ENCODE data around the gene GSG1L.

The GSG1L gene

DNA sequence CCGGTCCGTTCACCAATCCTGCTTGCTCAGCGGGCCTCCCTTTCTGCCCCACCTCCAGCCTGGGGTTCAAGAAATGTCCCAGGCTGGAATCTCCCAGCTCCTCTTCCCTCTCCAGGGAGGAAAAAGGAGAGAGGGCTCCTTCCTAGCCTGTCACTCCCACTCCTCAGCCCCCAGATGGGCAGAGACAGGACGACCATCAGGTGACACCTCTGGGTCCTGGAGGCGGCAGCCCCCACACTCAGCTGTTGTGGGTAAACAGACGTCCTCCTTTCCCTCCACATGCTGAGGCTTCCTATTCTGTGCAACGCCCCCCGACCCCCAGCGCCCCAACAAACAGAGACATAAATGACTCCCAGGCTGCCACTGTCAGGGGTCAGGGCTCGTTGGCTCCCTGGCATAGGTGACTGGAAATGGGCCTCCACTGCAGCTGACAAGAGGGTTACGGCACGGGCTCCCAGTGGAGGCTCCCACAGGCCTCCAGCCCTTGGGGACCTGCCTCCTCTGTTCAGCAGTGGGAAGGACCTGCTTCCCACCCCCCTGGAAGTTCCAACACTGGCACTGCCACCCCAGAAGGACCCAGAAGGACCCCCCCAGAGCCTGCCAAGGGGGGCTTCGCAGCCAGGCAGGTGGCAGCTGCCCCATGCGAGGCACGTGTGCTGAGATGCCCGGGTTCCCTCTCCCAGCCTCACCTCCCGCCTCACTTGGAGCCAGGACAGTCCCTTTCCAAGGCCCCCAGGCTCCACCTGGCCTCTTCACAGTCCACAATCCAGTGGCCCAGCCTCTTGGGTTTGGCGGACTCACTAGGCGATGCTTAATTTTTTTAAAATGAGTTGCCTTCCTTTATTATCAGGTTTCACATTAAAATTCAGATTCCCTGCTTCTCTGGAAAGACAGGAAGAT is 281.3 kb downstream of the GSG1L start:
- DNase-seq, result no peak

GRCh38 chr16:27781195-27781524 is 282.4 kb downstream of the GSG1L start:
- DNase-seq, result no peak

DNA sequence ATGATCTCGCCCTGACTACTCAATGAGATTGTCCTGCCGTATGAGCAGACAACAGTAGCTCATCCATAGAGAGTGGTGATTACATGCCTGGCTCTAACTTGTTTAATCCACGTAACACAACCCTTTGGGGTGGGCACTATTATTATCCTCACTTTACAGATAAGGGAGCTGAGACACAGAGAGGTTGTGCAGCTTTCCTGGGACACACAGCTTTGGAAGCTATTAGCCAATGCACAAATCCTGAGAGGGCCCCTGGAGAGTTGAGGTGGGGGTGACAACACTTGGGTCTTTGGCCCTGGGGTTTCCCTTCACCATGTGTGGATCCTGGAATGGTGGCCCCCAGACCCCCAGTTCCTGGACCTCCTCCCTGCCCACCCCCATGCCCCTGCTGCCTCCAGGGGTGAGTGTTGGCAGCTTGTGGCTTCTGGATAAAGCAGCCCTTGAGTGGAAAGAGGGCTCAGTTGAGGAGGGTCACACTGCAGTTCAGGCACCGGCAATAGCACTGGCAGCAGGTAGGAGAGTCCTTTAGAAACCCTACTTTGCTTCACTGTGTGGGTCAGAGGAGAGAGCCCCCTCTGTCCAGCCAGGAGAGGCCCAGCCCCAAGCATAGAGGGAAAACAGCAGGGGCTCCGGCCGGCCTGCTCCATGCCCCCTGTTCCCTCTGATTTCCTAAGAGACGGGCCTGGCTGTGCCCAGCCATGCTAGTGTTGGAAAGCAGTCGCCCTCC is 282.9 kb downstream of the GSG1L start:
- no peak for DNase-seq

DNA sequence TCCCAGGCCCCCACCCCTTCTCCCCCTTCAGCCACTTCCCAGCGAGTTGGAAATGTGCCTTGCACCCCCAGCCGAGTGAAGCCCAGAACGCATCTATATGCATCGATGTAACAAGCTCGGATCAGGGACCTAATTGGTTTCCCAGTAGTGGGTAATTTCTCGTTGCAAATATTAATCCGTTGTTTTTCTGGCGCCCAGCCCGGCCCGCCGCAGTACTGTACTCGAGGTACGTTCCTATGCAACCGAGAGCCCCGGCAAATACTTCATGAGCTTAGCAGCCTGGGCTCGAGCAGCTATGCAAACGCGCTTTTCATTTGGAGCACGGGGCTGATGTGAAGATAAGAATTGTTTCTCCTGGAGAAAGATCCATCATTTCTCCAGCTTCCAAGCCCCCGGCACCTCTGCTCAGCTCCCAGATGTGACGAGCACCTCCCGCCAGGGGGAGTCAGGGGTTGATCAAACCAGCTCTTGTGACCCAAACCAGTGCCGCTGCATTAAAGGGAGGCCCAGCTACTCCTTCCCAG is 283.8 kb downstream of the GSG1L start:
- DNase-seq, result no peak

DNA sequence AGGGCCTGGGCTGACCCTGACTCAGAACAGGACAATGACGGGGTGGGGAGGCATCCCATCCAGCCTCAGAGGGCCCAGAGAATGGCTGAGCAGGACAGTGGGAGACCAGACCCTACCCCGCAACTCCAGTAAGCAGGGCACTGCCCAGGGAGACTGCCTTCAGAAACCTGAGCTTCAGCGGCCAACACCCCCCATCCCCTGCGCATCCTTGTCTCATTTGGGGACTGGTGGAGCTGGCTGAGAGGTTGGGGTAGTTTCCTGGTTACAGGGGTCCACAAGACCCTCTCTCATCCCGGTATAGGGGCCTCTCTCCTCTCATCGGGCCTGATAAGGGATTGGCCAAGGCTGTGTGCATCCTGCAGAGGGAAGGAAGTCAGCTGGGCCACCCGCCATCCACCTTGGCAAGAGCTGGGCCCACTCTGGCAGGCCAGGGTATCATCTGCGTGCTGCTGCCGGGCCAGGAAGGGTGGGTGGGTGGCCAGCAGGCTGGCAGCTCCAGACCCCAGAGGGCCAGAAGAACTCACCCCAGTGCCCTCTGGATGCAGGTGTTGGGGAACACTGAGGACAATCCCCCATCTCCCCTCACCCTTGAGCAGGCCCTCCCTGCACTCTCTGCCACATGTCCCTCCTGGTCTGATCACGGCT is 284.5 kb downstream of the GSG1L start:
- DNase-seq, result no peak

DNA sequence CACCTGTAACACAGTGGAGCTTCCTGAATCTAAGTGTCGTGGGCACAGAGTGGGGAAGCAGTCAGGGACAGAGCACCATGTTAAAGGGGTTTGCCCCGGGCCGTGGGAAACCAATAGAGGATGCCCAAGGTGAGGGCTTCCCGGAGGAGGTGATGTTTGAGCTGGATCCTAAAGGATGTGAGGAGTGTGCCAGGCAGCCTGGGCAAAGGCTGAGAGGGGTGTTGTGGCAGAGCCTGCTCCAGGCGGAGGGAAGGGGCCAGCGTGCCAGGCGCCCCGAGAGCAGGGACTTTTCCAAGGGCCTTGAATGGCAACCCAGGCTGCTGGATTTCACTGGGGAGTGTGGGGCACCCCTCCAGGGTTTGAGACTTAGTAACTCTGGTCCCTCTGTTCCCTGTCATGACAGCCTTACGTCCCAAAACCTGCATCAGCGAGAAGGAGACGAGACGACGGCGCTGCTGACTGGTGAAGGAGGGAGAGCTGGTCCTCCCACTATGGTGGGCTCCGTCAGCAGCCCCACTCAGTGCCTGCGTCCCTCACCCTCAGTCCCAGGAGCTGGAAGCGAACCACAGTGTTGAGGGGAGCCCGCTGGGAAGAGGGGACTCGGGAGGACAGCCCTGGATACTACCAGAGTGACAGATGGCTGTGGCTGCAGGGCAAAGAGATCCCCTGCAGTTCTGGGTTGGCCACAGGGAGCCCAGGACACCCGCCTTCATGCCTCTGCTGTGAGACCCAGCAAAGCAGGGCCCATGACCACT is 285.2 kb downstream of the GSG1L start:
- no peak for DNase-seq

- no peak for DNase-seq
Observed at GRCh38 chr16:27777527-27777926, 286.0 kb downstream of the GSG1L start.

- no peak for DNase-seq
Observed at GRCh38 chr16:27776556-27777225, 286.8 kb downstream of the GSG1L start.

DNA sequence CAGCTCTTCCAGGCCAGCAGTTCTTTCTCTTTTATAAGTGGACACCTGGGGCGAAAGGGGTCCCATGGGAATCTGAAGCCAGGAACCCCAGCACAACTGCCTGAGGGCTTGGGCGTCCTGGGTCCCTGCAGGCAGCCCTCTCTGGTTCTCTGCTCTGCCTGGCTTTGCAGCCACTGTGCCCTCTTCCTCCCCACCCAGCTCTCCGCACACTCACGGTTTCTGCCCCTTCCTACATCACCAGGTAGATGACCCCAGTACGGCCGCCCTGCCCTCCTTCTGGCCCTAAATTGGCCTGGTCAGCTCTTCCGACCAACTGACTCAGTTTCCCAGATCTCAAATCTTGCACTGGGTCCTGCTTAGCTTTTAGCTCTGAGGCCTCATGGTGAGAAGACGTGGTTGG is 288.3 kb downstream of the GSG1L start:
- DNase-seq, result no peak

GRCh38 chr16:27774779-27775178 is 288.7 kb downstream of the GSG1L start:
- no peak for DNase-seq

DNA sequence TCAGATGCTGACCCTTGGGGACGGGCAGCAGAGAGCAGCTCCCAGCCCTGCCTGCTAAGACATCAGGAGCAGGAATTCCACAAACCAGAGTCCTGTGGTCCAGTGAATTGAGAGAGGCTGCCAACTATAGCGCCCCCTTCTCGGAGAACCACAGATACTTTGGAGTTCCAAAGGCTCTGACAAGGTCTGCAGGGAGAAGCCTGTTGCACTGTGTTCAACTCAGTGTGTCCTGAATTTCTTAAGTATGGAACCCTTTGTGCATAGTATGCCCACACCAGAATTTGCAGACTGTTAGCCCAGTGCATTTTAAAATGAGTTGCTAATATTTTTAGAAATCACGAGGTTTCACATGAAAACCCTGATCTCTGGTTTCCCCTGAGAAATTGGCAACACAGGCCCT is 290.2 kb downstream of the GSG1L start:
- no peak for DNase-seq

GRCh38 chr16:27772093-27772825 is 291.3 kb downstream of the GSG1L start:
- no peak for DNase-seq

- DNase-seq, result no peak
Observed at GRCh38 chr16:27771201-27771910, 292.2 kb downstream of the GSG1L start.

DNA sequence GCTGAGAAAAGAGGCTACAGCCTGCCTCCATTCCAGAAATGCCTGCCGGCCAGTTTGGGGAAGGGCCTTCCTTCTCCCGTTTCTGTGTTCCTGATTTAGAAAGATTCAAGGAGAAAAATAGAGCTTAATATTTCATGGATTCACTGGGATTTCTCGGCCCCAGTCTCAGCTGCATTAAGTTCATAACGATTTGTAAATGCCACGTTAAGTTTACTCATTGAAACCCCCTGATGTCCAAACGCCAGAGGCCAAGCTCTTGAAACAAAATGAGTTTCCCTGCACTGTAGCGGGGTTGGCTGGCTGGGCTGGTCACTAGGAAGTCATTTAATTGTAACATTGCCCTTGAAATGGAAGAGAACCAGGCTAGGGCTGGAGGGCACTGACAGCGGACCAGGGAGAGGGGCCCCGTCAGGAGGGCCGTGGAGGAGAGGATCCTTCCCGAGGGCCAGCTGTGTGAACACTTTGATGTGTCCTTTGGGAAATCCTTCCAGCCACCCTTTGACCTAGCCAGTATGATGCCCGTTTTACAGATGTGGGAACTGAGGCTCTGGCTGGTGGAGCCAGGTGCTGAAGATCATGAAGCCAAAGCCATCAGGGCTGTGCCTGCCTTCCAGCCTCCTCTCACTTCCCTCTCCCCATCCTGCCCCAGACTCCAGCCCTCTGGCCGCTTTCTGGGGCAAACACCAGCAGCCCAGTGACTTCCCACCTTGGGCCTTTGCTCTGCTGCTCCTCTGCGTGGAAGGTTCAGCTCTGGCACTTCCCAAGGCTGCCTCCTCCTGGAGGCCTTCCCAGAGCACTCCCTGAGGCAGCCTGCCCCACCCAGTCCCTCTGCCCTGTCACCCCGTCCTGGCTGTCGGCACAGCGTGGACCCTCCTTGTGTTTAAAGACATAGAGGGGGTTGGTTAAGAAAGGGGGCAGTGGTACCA is 293.0 kb downstream of the GSG1L start:
- no peak for DNase-seq

DNA sequence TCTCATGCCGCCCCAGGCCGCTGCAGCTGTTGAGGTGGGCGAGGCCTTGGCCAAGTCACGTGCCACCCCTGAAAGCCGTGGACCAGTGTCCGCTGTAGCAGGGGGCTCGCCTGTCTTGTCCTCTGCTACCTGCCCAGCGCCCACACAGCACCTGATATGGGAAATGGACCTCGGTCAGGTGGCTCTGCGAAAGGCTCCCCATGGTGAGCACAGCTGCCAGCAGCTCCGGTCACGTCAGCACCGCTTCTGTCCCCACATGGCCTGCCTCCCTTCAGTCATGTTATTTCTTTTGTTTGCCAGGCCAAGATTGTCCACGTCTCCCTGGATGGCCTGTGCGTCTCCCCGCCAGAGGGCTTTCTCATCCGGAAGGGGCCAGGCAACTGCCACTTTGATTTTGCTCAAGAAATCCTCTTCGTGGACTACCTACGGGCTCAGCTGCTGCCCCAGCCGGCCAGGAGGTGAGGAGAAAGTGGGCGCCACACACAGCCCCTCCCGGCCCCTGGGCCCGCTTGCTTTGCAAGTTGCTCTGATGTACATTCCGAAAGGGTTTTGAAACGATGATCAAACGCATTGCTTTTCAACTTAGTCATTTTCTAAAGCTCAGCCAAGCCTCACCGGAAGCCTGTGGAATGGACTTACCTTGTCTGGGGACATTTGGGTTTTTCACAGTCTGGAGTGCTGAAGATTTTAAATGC is 293.8 kb downstream of the GSG1L start:
- DNase-seq, result no peak

- DNase-seq, result no peak
Observed at GRCh38 chr16:27768651-27769272, 294.8 kb downstream of the GSG1L start.

GRCh38 chr16:27767971-27768591 is 295.4 kb downstream of the GSG1L start:
- no peak for DNase-seq

DNA sequence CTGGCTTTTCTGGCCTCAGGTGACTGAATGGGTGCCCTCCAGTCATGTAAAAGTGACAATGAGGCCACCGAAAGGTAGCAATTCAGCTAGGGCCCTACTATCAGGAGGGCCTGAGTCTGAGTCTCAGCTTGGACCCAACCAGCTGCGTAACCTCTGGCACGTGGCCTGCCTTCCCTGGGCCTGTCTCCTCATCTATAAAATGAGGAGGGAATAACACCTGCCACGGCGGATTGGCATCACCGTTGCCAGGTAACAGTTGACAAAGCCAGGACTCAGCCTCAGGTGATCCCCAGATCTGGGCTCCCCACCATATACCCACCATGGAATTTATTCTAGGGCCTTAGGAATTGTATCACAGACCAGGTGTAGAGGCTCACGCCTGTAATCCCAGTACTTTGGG is 296.4 kb downstream of the GSG1L start:
- DNase-seq, result no peak
